ENCODE measurements around the gene MBIP.

The MBIP gene

GRCh38 chr14:36260970-36261640, 59.3 kb downstream of the MBIP start:
- no peak for DNase-seq

GRCh38 chr14:36258241-36258640, 62.2 kb downstream of the MBIP start:
- DNase-seq: no peak

DNA sequence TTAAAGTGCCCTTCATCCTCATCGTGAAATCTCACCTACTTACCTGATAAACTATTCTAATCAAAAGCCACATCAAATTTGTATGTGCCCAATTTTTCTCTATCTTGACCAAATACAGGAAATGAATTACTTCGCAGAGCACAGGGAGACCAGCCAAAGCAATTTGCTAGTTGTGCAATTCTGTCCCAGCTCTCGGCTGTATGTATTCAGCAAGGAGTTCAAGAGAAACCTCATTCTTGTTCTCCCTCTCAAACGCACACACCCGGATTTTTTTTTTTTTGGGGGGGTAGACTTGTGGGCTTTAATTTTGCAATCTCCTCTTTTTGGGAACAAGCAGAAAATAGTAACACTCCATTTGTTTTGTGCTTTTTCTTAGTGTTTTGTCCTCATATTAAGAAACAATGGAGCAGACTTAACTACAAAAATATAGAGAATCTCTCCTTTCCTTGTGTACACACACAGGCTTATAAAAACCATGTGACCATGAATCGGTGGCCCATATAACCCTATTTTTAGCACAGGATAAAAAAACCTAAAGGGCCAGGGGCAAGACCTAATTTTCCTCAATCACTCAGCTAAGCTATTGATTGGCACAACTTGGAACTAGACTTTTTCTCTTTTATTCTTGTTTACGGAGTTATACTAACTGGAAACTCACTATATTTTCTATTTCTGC, 64.2 kb downstream of the MBIP start:
- DNase-seq: no peak

GRCh38 chr14:36254020-36254624, 66.3 kb downstream of the MBIP start:
- DNase-seq: no peak

Data from hippocampal formation (tissue), 2 donors.